NB4 (cell line): ENCODE data around the gene CLTRN.

Source experiments
- DNase-seq: peaks from one replicate; pipeline ENCODE4 v3.0.0; 2010; ENCODE audit warnings: low read depth
- H3K4me3 ChIP-seq: one replicate; pipeline ENCODE4 v1.5.1; 2011; ENCODE audit warnings: mild to moderate bottlenecking, low read depth, low read length, moderate library complexity
- CTCF ChIP-seq: IDR thresholded peaks from one replicate; pipeline ENCODE4 v1.5.1; 2012; ENCODE audit warnings: low read depth, low read length
- MAX ChIP-seq: IDR thresholded peaks from 2 replicates; pipeline ENCODE4 v1.6.1; 2011; ENCODE audit warnings: low read depth, low read length
- MYC ChIP-seq: IDR thresholded peaks from 2 replicates; pipeline ENCODE4 v1.6.1; 2011; ENCODE audit warnings: low read depth, low read length
- POLR2A ChIP-seq: IDR thresholded peaks from 2 replicates; pipeline ENCODE4 v1.6.1; 2011; ENCODE audit warnings: mild to moderate bottlenecking; ENCODE audit not compliant: insufficient read length; ENCODE audit errors: extremely low read depth

Gene CLTRN

DNA sequence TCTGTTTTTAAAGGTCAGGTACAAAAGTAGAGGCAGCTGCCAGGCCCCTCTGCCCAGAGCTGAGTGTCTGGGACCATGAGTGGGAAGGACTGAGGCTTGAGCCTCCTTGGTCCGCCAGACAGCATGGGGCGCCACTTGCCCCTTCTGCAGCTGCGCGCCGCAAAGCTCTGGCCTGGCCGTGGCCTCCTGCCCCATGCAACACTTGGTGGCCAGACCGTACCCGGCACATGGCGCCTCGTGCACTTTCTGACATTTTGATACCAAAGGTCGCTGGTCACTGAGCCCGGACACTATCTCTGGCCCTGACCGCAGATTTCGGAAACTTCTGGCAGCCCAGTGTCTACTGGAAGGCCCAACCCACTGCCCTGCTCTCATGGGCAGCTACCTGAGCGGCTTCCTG is 18.6 kb downstream of the CLTRN start:
- DNase-seq, result no peak
- H3K4me3 ChIP-seq, result no peak overlapping the region
- TF ChIP-seq POLR2A, result no peak
- TF ChIP-seq MYC, result no peak
- no peak for TF ChIP-seq CTCF
- TF ChIP-seq MAX, result no peak

GRCh38 chrX:15645266-15645665 is 19.3 kb downstream of the CLTRN start:
- TF ChIP-seq MYC, result no peak
- TF ChIP-seq MAX, result no peak
- TF ChIP-seq POLR2A, result no peak
- no peak for TF ChIP-seq CTCF
- DNase-seq, result no peak
- H3K4me3 ChIP-seq, result no peak overlapping the region

DNA sequence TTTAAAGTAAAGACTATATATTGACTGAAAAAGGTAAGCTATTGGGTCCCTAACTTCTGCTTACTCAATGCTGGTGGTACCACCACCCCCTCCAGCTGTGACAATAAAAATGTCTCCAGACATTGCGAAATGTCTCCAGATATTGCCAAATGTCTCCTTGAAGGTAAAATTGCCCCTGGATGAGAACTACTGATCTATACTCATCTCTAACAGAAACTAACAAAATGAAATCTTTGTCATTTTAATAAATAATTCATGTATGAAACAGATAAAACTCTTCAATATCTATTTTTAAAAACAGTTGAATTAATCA is 20.1 kb downstream of the CLTRN start:
- DNase-seq, result peak; percentile 19
- no peak overlapping the region for H3K4me3 ChIP-seq
- no peak for TF ChIP-seq POLR2A
- TF ChIP-seq MAX, result no peak
- TF ChIP-seq CTCF, result no peak
- TF ChIP-seq MYC, result no peak

- no peak for DNase-seq
- no peak overlapping the region for H3K4me3 ChIP-seq
- TF ChIP-seq CTCF (no peak), POLR2A (no peak), MAX (no peak), MYC (no peak)
Observed at GRCh38 chrX:15643786-15644559, 20.6 kb downstream of the CLTRN start.

DNA sequence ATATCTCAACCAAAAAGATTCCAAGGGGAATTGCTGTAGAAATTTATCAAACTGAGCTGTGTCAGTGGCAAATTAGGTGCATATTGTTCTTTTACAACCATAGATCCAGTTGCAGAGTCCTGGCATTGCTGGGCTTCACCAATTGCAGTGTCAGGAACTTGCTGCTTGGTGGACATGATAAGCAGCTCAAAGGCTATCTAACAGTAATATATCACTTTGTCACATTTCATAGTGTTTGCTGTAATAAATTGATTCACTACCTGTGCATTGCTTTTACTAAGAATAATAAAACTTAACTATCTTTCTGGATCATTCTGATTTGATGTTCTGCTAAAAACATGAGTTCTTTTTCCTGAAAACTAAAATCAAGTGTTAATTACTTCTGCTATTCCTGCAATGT is 33.0 kb downstream of the CLTRN start:
- no peak for TF ChIP-seq MYC
- TF ChIP-seq MAX, result no peak
- no peak for TF ChIP-seq POLR2A
- TF ChIP-seq CTCF, result no peak
- DNase-seq, result no peak

More for the DNA sequence above, 33.0 kb downstream of the CLTRN start:
- H3K4me3 ChIP-seq, result no peak overlapping the region
